RCC 7860 (cell line): Measurements from ENCODE around the gene ABLIM1.
A peak's percentile ranks its signal among the peaks of the same experiment; 100 is the strongest.

Experiments used
- DNase-seq: peaks from one replicate; pipeline ENCODE4 v3.0.0-alpha.2; 2015; ENCODE audit warnings: low spot score
- FAIRE-seq: peaks from 2 replicates; lab custom pipeline; 2012; peaks lifted over from hg19 to GRCh38; lab: Jason Lieb, UNC

ABLIM1 gene

DNA sequence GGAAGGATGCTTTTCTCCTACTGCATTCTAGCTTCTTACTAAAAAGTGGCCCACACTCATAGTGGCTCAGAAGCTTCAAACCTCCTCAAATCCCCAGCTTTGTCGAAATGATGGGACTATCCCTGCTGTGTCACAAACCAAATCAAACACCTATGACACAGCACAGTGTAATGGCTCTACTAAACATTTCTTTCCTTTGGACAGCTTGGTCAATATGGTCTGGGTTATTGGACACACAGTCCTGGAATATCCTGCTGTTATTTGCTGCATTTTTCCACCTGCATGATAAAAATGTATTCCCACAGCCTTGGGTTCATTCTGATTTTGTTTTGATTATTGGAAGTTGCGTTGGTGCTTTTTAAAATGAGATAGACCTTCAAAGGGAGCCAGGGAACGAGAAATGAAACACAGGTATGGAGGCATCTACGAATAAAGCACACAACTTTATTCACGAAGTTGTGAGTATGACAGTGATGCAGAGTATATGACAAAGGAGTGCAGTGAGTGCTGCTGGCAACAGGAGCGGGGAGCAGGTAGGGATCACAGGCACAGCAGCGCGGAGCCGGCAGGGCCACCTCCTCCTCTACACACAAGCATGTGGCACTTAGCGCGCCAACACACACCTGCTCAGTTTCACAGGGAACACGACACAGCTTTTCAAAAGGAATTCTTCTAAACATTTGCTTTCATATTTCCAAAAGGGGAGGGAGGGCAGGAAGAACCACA, 227.2 kb downstream of the ABLIM1 start:
- FAIRE-seq (no peak), DNase-seq (no peak)

DNA sequence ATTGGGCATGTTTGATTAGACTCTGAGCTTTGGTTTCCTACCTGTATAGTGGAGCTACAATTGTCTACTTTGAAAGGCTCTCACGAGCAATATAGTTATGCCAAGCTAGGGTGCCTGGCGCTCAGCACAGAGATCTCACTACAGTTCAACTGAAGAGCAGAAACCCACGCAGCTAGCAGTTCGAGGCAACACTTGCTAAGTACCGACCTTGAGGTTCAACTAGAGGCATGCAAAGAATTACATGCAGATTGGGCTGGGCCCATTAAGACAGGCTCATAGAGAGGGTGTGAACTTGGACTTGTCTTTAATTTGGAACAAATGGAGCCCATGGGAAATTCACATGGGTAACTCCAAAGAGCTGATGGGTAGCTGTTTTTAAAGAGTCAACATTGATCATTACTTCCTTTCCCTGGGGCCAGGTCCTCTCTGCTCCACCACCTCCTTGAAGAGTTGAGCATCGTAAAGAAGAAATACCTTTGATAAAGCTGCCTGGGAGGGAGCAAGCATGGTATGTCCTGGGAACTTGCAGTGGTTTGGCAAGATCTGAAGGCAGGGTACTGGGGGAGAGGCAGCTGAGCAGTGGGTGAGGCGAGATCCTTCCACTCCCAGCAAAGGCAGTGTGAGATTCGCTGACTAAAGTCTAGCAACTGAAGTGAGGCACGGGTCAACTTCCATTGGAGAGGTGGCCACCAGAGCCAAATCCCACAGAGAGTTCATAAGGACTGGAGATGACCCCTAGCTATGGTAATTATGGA, 228.3 kb downstream of the ABLIM1 start:
- FAIRE-seq = no peak

DNA sequence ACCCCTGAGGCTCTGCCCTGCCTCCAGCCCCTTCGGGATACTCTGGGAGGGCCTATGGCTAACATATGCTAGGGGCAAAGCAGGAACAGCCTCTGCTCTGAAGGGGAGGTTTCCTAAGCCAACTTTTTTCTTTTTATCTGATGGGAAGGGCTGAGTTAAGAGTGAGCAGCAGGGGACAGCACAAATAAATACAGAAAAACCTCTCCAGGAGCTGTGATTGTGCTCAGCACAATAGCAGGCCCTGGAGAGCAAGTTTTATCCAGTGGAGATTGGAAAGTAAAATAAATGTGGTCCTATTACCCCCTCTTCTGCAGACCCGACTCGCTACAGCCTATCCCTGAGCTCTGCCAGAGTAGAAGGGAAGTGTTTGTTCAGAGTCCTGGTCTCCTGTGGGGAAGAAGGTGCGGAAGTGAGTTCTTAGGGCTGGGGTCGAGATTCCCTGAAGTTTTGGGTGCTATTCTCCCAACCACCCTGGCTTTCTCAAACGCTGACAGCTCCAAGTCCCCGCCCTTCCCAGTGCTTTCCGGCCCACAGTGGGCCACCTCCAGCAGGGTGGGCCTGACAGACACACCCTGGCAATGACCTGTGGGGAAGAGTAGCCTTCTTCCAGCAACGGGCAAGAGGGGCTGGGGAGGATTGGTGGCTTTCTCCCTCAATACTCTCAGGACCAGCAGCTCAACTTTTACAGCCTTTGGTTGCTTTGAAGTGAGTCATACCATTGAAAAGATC, 230.8 kb downstream of the ABLIM1 start:
- FAIRE-seq (no peak), DNase-seq (no peak)

More for the DNA sequence above, 228.3 kb downstream of the ABLIM1 start:
- no peak for DNase-seq

DNA sequence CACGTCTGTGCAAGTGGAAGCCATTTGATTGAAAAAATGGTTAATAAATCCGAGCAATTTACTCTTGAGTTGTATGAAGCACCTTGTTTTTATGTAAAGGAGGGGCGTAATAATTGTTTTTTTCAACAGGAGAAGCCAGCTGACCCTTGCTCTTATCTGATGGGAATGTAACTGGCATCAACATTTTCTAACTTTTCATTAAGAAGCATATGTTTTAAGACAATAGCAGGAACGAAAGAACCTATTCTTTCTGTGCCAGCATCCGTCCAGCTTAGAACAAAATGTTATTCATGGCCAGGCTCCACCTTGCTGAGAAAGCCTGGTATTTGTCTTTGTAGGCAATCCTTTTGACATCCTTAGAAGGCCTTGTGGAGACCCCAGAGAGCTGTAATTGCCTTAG, 231.6 kb downstream of the ABLIM1 start:
- DNase-seq (no peak), FAIRE-seq (no peak)

DNA sequence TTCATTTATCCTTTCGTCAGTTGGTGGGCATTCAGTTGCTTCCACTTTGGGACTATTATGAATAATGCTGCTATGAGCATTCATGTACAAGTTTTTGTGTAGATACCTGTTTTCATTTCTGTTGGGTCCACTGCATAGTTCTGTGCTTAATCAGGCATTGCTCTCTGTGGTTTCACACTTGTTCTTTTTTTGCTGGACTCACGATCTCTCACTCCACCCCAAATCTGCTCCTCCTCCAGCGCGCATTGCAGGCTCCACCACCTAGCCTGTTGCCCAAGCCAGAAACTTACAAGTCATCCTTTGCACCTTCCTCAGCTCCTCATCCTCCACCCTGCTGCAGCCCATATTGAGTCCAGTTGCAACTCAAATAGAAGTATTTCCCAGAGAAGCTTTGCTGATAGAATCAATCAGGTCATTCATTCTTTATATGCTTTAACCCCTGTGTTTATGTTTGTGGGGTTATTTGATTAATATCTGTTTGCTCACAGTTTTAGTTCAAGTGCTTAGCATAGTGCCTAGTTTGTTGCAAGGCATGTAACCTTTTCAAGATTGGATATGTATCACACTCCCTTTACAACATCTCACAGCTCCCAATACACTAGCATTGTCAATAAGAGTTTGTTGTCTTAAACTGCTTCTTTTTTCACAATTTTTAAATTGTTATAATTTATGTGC, 237.1 kb downstream of the ABLIM1 start:
- DNase-seq (no peak), FAIRE-seq (no peak)

DNA sequence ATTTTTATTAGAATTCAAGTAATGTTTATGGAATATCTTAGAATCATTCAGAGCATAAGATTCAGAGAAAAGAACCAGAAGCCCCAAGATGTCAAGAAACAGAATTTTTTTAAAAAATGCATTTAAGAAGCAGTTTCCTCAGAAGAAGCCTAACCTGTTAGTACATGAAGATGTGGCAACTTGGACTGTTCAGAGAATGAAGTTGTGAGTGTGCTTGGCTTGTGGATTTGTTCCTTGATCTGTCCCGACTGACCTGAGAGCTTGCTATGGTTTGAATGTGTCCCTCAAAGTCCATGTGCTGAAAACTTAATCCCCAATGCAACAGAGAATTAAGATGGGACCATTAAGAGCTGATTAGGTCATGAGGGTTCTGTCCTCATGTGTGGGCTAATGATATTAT, 240.0 kb downstream of the ABLIM1 start:
- DNase-seq (no peak), FAIRE-seq (no peak)

DNA sequence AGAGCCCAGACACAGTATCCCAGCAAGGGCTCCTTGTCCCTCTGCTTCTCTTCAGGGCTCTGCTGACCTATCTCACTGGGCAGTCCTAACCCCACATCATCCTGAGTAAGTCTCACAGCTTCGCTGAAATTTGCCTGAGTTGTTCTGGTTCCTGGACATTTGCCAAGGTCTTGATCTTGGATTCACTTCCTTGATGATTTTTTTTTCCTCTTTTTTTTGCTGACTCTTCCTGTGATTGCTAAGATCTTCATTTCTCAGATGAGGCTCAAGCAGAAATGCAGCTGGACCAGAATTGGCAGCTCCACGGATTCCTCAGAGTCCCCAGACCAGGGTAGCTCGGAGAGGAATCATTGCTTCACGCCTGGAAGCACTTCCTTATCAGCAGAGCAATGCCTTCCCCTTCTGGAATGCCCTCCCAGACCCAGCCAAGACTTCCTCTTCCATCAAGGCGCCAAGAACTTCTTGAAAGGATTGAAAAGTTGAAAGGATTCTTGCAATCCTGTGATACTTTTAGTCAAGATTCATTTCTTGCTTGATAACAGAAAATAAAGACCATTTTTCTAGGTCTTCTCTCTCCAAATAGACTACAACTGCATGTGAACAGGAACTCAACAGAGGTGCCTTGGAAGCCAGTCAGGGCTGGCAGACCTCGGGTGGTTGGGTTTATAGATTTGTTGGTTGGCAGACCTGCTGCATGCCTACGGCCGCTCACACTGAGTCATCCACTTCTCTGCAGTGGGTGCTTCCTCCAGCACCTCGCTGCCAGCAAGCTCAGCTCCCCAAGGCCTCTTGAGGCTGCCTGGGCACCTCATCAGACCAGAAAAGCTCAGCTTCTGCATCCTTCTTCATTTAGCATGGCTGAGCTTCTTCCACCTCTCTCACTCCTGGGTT, 244.9 kb downstream of the ABLIM1 start:
- peak; percentile 96 for DNase-seq
- peak; percentile 97 for FAIRE-seq

DNA sequence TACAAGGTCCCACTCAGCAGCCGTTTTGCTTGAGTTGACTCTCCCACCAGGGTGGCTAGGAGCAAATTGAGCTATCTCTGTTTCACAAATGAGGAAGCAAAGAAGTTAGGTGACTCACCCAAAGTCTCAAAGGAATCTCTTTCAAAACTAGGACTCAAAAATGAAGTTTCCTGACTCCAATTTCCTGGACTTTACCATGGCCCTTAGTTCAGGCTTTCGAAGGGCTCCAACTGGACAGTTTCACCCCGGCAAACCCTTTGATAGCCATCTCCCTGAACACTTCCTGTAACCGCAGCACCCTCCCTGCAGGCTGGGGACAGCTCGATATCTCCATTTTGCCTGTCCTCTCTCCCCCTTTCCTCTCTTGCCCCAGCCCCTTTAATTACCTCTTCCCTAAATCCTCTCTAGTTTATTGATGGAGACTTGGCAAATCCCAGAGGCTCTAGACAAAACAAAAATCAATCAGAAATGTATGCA, 249.1 kb downstream of the ABLIM1 start:
- peak; percentile 89 for FAIRE-seq
- peak; percentile 64 for DNase-seq

DNA sequence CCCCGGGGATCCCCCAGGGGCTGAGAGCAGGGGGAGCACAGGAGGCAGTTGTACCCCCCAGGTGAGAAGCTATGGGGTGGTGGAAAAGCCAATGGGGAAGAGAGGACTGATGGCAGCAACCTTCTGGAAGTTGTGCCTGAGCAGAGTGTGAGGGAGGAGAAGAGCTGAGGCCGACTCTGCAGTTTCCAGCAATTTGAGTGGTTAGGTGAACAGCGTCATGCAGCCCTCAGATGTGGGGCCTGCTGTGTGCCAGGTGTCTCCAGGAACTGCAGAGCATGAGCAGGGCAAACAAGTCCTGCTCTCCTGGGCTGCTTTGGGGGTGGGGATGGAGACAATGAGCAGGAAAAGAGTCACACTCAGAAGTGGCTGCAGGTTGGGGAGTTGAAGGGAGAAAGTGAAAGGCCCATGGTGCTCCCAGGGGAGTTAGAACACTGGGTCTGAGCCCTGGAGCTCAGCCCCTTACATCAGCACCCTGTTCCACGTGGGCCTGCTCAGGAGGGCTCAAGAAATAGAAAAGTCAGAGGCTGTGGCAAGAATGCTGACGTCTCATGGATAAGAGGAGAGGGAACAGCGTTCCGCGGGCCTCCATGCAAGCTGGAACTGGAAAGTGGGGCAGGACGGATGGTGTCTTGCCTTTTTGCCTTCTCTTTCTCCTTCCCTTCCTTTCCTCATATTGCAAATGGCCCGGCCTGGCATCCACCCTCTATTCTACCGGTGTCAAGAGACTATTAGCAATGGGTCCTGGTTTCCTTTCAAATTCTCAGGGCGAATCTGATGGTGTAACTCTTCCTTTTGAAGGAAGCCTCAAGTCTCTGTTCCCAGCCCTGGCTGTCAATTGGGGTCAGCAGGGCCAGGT, 249.7 kb downstream of the ABLIM1 start:
- FAIRE-seq = no peak
- no peak for DNase-seq

DNA sequence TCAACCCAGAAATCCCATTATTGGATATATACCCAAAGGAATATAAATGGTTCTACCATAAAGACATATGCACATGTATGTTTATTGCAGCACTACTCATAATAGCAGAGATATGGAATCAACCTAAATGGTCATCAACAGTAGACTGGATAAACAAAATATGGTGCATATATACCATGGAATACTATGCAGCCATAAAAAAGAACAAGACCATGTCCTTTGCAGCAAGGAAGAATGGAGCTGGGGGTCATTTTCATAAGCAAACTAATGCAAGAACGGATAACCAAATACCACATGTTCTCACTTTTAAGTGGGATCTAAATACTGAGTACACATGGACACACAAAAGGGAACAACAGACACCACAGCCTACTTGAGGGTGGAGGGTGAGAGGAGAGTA, 251.6 kb downstream of the ABLIM1 start:
- FAIRE-seq = no peak
- no peak for DNase-seq

DNA sequence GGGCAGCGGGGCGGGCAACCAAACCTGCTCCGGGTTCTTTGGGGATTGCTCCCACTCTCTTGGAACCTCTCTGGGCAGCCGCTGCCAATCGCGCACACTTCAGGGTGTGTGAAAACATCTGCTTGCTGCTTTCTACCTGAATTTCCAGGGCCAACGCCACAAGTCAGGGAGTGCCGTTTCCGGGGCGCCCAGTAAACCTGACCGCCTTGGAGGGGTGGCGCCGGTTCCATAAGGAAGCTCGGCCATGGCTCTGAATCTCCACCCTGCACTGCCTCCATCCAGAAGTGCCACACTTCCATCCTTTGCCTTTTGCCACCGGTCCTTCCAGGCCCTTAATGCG, 253.1 kb downstream of the ABLIM1 start:
- FAIRE-seq (no peak), DNase-seq (no peak)

DNA sequence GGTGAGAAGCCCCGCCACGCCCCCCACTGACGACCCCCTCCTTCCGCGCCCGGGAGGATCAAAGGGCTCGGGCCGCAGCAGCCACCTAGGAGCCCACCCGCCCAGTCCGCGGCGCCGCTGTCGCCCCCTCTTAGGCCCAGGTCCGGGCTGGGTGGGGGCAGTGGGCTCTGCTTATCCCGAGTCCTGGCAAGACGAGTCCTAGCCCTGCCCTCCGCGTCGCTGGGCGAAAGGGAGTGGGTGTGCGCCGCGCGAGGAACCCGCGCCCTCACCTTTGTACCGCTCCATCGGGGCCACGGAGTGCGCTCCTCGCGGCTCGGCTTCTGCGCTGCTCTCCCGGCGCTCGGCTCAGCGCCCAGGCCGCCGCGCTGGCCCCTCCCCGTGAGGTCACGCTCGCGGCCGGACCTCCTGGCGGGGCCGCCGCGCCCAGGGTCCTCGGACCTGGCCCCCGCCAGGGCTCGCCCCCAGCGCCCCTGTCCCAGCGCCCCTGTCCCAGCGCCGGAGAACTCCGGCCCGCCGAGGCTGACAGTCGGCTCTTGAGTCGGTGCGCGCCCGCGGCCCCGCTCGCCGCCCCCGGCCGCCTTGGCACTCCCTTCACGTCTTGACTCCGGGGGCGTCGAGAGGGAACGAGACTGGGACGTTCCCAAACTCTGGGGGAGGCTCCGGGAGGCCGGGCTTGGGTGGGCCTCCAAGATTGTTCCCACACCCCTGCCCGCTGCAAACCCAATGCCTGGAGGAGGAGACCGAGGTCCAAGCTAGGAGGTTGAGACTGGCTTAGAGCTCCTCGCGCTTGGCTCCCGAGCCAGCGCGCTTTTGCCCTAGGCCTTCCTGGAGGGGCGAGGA, 253.7 kb downstream of the ABLIM1 start, which contains the start of gene AFAP1L2:
Gene AFAP1L2 (minus strand): TSS at position 332 of the 840 bp plus-strand sequence. CDS start 47 bp downstream, at position 285.
- FAIRE-seq (no peak), DNase-seq (no peak)

DNA sequence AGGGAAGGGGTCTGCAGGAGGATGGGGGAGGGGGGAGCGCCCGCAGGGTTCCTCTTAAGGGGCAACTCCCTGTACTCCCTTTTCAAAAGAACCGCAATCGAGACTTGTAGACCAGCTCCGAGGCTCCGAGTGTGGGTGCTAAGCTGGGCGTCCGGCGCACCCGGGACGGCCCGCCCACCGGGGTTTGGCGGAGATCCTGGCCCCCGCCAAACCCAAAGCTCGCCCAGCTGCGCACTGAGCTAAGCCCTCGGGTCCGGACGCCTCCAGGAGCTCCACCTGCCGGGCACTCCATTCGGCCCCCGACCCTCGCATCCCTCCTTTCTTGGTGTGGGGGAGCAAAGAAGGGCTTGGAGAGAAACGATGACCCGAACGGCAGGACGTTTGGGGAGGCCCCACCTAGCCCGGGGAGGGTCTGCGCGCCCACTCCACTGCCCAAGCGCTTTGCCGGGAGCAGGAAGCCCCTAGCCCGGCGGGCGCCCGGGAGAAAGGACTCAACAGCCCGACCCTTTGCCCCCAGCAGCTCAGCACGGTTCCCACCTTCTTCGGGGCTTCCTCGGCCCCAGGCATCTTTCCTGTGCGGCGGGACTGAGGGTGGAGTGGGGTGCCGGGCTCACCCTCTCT, 254.4 kb downstream of the ABLIM1 start:
- FAIRE-seq (no peak), DNase-seq (no peak)

DNA sequence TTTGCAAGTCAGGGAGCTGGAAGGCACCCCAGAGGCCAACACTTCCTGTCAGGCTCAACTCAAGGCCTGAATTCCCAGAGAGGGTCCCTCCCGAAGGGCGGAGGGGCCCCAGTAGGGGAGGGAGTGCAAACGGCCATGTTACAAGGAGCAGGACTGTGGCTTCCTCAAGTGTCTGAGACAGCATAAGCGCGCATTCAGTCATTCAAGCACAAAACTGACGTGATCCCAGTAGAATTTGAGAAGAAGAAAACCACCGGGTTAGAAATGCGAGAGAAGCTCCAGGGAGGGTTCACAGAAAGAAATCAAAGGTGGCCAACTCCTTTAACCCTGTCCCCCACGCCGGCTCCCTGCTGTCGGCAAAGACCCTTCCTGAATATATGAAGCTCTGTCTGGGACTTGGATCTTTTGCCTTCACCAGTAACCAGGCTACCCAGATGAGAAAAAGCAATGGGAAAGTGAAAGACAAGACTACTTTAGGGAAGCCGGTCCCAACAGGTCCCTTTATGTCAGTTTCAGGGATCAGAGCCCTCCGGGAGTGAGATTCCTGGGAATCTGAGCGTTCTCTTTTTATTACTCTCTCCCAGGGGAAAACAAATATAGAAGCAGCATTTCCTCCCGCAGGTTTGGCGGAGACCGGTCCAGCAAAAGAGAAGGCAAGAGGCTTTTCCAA, 255.1 kb downstream of the ABLIM1 start:
- no peak for FAIRE-seq
- no peak for DNase-seq

DNA sequence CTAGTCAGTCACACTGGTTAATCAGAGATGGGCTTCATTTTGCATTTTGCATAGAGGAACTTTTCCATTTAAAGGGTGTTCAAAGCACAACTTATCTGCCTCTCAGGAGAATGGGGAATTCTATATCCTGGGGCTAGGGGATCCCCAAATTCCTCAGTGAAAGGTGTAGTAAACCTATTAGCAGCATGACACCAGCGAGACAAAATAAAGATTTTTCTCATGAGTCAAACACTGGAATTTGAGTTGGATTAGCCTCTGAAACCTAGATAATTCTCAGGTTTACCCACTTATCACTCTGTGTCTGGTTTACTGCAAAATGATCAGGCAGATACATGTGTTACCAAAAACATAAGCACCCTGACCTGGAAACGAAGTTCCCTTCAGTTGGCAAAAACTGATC, 255.8 kb downstream of the ABLIM1 start:
- no peak for FAIRE-seq
- no peak for DNase-seq

DNA sequence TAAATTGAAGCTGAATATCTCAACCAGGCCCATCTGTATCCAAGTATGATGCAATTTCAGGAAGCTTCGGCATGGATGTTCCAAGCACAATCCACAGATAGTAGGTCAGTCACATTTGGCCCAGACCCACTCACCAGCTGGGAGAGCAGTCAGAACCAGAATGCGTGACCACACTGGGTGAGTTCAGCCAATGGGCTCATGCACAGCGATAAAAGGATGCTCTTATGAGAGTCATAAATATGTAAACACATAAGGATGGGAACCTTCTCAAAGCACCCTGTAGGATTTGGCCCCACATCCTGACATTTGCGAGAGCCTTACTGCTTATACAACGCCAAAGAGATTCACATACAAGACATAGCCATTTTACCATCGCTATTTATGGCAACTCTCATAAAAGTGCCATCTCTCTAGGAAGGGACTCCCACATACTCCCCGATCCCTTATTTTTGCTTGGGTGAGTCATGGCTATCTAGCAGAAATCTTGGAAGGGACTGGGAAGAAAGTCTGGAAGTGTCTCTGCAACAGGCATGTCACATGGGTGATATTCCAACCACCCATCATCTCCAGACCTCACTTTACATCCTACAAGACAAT, 256.8 kb downstream of the ABLIM1 start:
- FAIRE-seq = no peak
- peak; percentile 44 for DNase-seq

DNA sequence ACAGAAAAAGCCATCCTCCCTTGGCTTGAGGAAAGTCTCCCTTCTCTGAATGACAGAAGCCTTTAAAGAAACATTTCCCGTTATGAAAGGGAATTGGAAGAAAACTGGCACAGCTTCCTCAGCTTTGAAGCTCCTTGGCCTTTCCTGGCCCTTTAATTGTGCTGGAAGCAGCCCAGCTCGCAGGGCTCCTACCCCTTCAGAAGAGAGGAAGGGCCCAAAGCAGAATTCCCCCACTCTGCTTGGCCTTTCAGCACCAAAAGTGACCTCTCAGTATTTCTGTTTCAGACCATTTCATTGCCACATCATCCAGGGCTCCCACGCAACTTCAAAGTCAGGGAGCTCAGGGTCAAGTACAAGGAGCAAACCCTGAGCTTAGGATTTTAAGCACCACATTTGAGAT, 258.0 kb downstream of the ABLIM1 start:
- FAIRE-seq (no peak), DNase-seq (no peak)
